Left ventricle myocardium inferior (tissue), 1 donor: ENCODE results near the gene MAST2. TPM values are rescaled to one million over a fixed set of nuclear protein-coding genes. Genes with fewer than 3 reads are reported as not detected.
A peak's percentile ranks its signal among the peaks of the same experiment; 100 is the strongest.

Experiments used
- DNase-seq: peaks from one replicate; pipeline ENCODE4 v3.0.0-alpha.2; 2020
- H3K27ac ChIP-seq: fragments of 200-600 bp; replicated peaks from 2 replicates; pipeline ENCODE4 v1.8.0; 2021
- H3K27me3 ChIP-seq: fragments of 200-600 bp; 2 replicates; pipeline ENCODE4 v1.8.0; 2021; ENCODE audit warnings: low read depth
- H3K36me3 ChIP-seq: fragments of 200-600 bp; 2 replicates; pipeline ENCODE4 v1.8.0; 2021
- H3K4me1 ChIP-seq: fragments of 200-600 bp; 2 replicates; pipeline ENCODE4 v1.8.0; 2021
- H3K4me3 ChIP-seq: fragments of 200-600 bp; 2 replicates; pipeline ENCODE4 v1.8.0; 2021; ENCODE audit warnings: mild to moderate bottlenecking, moderate library complexity
- H3K9me3 ChIP-seq: fragments of 200-600 bp; replicated peaks from 2 replicates; pipeline ENCODE4 v1.8.0; 2021
- intact Hi-C: fragments of 100-400 bp; cut with micrococcal nuclease; formaldehyde crosslinking; loops from one replicate; pipeline ENCODE4 v1.11.0; 2022
- total RNA-seq: library from RNA; stranded (reverse); fragmentation: NEBNext Ultra II Directional; extraction: Animal tissue kit (Norgen Biotek cat#: 25700); gene quantifications from one replicate; pipeline ENCODE4 v1.2.1, GENCODE V29; 2021
- TF ChIP-seq, protein P1 (sequence below): fragments of 200-600 bp; IDR thresholded peaks from 2 replicates; pipeline ENCODE4 v1.8.0; 2021; ENCODE audit warnings: antibody characterized with exemption, mild to moderate bottlenecking, borderline replicate concordance
- donor health status: DM: no; HTN: yes; CAD: no; lungs with severe emphysema.

Gene MAST2
- total RNA-seq, 1 donor from 2014 or later = 104 TPM

- Histone ChIP-seq H3K27me3 (no peaks in the 10 kb centered on the region), H3K4me3 (no peak overlapping the region), H3K4me1 (peaks cover 33% of the 10 kb centered on the region), H3K36me3 (peaks cover 26% of the 10 kb centered on the region), H3K27ac (peak overlapping the region; percentile 7), H3K9me3 (no peaks in the 10 kb centered on the region)
- intact Hi-C loops = no loop called here
- TF ChIP-seq, protein P1, sequence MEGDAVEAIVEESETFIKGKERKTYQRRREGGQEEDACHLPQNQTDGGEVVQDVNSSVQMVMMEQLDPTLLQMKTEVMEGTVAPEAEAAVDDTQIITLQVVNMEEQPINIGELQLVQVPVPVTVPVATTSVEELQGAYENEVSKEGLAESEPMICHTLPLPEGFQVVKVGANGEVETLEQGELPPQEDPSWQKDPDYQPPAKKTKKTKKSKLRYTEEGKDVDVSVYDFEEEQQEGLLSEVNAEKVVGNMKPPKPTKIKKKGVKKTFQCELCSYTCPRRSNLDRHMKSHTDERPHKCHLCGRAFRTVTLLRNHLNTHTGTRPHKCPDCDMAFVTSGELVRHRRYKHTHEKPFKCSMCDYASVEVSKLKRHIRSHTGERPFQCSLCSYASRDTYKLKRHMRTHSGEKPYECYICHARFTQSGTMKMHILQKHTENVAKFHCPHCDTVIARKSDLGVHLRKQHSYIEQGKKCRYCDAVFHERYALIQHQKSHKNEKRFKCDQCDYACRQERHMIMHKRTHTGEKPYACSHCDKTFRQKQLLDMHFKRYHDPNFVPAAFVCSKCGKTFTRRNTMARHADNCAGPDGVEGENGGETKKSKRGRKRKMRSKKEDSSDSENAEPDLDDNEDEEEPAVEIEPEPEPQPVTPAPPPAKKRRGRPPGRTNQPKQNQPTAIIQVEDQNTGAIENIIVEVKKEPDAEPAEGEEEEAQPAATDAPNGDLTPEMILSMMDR = no peak
- DNase-seq = no peak
Observed at GRCh38 chr1:45998020-45998617, 194.7 kb downstream of the MAST2 start.

DNA sequence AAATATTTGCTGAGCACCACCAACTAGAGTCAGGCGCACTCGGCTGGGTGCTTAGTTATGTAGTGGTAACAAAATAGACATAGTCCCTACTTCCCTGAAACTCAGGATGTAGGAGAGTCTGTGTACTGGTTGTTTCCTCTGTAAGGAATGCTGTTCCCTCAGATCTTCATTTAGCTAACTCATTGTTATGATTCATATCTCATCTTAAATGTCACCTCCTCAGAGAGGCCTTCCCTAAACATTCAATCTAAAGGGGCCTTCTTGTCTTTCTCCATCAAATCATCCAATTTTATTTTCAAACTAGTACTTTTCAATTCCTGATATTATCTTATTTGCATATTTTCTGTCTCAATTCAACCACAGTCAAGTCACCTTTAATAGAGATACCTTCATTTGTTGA, 196.1 kb downstream of the MAST2 start:
- Histone ChIP-seq H3K36me3 (peaks cover 32% of the 10 kb centered on the region), H3K4me3 (no peak overlapping the region), H3K27ac (no peak overlapping the region), H3K27me3 (no peaks in the 10 kb centered on the region), H3K4me1 (peaks cover 28% of the 10 kb centered on the region), H3K9me3 (no peaks in the 10 kb centered on the region)
- no peak for DNase-seq
- TF ChIP-seq, protein P1 = no peak
- intact Hi-C loops = no loop called here

- H3K27ac ChIP-seq = no peak overlapping the region
- intact Hi-C loops = no loop called here
- no peaks in the 10 kb centered on the region for H3K27me3 ChIP-seq
- peaks cover 42% of the 10 kb centered on the region for H3K4me1 ChIP-seq
- H3K9me3 ChIP-seq = no peaks in the 10 kb centered on the region
- peaks cover 39% of the 10 kb centered on the region for H3K36me3 ChIP-seq
- TF ChIP-seq, protein P1 = no peak
- H3K4me3 ChIP-seq = no peak overlapping the region
- no peak for DNase-seq
Observed at GRCh38 chr1:46001081-46001785, 197.8 kb downstream of the MAST2 start.

DNA sequence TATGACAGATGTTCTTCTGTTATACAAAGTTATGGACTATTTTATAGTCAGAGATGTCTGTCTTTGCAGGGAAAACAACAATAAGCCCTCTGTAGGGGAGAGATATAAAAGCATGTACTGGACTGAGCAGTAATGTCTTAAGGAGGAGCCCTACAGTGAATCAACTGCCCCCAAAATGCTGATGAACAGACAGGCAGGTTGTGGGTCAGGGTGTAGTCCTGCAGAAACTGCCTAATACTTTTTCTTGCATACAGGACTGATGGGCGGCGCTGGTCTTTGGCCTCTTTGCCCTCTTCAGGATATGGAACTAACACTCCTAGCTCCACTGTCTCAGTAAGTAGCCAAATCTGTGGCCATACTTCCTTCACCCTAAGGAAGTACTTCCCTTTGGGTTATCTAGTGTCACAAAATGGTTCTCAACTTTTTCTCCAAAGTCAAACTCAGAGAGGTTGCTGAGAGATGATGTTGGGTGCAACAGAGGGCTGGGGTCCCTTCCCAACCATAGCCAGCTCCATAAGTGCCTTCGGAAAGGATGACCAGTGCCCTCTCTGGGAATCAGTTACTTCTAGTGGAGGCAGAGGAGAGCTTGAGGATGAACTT, 199.2 kb downstream of the MAST2 start:
- Histone ChIP-seq H3K27me3 (no peaks in the 10 kb centered on the region), H3K36me3 (peaks cover 53% of the 10 kb centered on the region)

DNA sequence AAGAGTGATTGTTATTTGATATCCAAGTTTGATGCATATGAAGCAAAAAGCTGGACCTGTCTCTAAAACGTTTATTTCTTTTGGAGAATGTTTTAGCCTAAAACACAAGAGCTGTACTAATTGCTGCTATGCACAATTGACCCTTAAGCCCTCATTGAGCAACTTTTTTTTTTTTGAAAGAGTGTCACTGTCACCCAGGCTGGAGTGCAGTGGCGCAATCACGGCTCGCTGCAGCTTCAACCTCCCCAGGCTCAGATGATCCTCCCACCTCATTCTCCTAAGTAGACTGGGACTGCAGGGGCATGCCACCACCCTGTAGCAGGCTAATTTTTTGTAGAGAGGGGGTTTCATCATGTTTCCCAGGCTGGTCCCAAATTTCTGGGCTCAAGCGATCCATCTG, 199.9 kb downstream of the MAST2 start:
- no peak overlapping the region for H3K4me3 ChIP-seq
- peaks cover 60% of the 10 kb centered on the region for H3K36me3 ChIP-seq
- H3K27me3 ChIP-seq = no peaks in the 10 kb centered on the region
- TF ChIP-seq, protein P1 = no peak
- intact Hi-C loops = no loop called here
- H3K27ac ChIP-seq = no peak overlapping the region
- no peaks in the 10 kb centered on the region for H3K9me3 ChIP-seq
- no peak for DNase-seq
- H3K4me1 ChIP-seq = peaks cover 51% of the 10 kb centered on the region

More for the DNA sequence above, 199.2 kb downstream of the MAST2 start:
- TF ChIP-seq, protein P1 = no peak
- intact Hi-C loops = no loop called here
- no peak overlapping the region for H3K4me3 ChIP-seq
- DNase-seq = no peak
- H3K27ac ChIP-seq = no peak overlapping the region
- peaks cover 51% of the 10 kb centered on the region for H3K4me1 ChIP-seq
- H3K9me3 ChIP-seq = no peaks in the 10 kb centered on the region
